ENCODE data around the gene TRIM45.

Gene TRIM45

GRCh38 chr1:117093091-117093534, 28.4 kb downstream of the TRIM45 start:
- TF ChIP-seq CTCF (conservative IDR thresholded peaks at IDR 0.05; ENCODE audit: low read length) = no peak
- H3K4me3 ChIP-seq (ENCODE audit: low read length) = no peak overlapping the region
- DNase-seq (ENCODE audit: low read depth) = peak; percentile 94

- no peak for DNase-seq (ENCODE audit: low read depth)
- no peak overlapping the region for H3K4me3 ChIP-seq (ENCODE audit: low read length)
- no peak for TF ChIP-seq CTCF (conservative IDR thresholded peaks at IDR 0.05; ENCODE audit: low read length)
These were observed 29.0 kb downstream of the TRIM45 start for GRCh38 chr1:117092594-117092993.

GRCh38 chr1:117089996-117090395, 31.6 kb downstream of the TRIM45 start:
- H3K4me3 ChIP-seq (ENCODE audit: low read length) = no peak overlapping the region
- no peak for DNase-seq (ENCODE audit: low read depth)
- TF ChIP-seq CTCF (conservative IDR thresholded peaks at IDR 0.05; ENCODE audit: low read length) = no peak

- DNase-seq (ENCODE audit: low read depth) = no peak
- no peak overlapping the region for H3K4me3 ChIP-seq (ENCODE audit: low read length)
- TF ChIP-seq CTCF (conservative IDR thresholded peaks at IDR 0.05; ENCODE audit: low read length) = no peak
These were observed 33.9 kb downstream of the TRIM45 start for GRCh38 chr1:117087686-117088085.

- no peak for TF ChIP-seq CTCF (conservative IDR thresholded peaks at IDR 0.05; ENCODE audit: low read length)
- H3K4me3 ChIP-seq (ENCODE audit: low read length) = no peak overlapping the region
- no peak for DNase-seq (ENCODE audit: low read depth)
These were observed 37.3 kb downstream of the TRIM45 start for GRCh38 chr1:117084231-117084630.

- no peak overlapping the region for H3K4me3 ChIP-seq (ENCODE audit: low read length)
- no peak for DNase-seq (ENCODE audit: low read depth)
- TF ChIP-seq CTCF (conservative IDR thresholded peaks at IDR 0.05; ENCODE audit: low read length) = no peak
These were observed 41.8 kb downstream of the TRIM45 start for GRCh38 chr1:117079737-117080136.

GRCh38 chr1:117077267-117077666, 44.3 kb downstream of the TRIM45 start:
- H3K4me3 ChIP-seq (ENCODE audit: low read length) = no peak overlapping the region
- peak; percentile 78 for DNase-seq (ENCODE audit: low read depth)
- TF ChIP-seq CTCF (conservative IDR thresholded peaks at IDR 0.05; ENCODE audit: low read length) = no peak

All from AG10803 (cell line).